HG02759 (cell line): ENCODE measurements around the gene SERGEF.
"Not testable (repeated sequence)": the region's sequence is repeated elsewhere in the genome, so short reads cannot be mapped to it uniquely, and the experiment has no call there.

Experiments
- ATAC-seq: cut with Tn5 transposase; IDR thresholded peaks from one replicate; pipeline ENCODE4 v1.9.1; 2021; ENCODE audit warnings: mild to moderate bottlenecking, moderate library complexity; ENCODE audit not compliant: unreplicated experiment

SERGEF gene

DNA sequence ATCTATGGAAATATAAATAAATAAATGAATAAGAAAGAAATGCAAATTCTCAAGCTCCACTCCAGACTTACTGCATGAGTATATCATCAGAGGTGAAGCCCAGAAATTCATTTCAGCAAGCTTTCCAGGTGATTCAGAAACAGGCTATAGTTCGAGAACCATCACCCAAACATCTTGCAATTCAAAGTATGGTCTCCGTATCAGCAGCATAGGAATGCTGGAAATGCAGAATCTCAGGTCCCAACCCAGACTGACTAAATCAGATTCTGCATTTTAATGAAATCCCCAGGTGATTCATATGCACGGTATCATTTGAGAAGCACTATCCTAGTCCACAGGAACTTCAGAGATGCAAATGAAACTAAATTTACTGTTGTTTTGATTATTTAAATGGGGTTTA is 95.3 kb downstream of the SERGEF start:
- ATAC-seq, result no peak

DNA sequence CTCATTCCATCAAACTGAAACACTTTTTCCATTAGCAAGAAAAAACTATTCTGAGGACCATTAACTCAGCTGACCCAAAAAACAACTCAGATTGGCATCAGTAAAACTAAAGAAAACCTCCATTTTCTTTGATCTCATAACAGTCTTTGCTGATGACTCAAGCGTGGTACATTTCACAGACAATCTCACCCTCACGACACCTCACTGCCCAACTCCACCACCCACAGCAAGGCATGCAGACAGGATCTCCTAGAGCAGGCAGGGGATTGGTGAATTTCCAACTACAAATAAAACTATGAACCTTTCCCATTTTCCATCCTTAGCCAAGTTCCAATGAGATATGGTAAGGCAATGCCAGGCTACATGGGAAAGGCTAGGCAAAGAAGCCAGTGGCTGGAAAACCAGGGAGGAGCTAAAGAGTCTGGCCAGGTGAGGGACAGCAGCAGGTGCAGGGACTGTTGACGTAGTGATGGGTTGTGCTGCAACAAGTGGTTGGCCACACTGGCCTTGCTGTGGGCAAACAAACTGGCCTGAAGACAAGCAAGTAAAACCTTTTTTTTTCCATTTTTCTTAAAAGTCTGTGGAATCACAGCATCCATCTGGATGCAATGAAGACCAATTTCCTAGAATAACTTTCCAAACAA is 97.2 kb downstream of the SERGEF start:
- no peak for ATAC-seq

DNA sequence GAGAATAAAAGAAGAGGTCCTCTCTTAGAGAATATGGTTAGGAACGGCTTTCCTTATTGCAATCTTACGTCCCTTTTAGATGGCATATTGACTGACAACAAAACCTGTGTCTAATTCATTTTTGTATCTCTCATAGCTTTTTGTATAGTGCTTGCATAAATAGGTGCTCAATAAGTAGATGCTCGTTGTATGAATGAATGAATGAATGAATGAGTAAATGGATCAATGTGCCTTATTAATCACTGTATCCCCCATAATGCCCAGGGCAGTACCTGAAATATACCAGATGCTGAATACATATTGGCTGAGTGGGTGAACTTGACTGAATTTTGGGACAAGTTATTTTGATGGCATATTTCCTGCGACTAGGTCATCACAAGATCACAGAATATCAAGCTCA is 97.9 kb downstream of the SERGEF start:
- no peak for ATAC-seq

DNA sequence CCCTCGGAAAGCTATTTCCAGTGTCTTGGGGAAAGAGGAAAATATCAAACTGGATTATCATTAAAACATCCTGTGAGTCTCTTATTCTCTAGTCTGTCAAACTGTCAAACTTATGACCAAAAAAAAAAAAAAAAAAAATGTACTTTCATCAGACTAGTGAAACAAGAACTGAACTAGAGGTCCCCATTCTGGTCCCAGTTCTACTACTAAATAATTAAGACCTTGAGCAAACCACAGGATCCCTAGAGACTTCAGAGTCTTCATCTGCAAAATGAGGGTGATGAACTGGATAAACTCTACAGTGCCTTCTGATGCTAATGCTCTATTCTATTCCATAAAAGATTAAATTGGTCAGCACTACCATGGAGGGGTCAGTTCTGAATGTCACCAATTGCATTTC is 105.8 kb downstream of the SERGEF start:
- ATAC-seq, result no peak

DNA sequence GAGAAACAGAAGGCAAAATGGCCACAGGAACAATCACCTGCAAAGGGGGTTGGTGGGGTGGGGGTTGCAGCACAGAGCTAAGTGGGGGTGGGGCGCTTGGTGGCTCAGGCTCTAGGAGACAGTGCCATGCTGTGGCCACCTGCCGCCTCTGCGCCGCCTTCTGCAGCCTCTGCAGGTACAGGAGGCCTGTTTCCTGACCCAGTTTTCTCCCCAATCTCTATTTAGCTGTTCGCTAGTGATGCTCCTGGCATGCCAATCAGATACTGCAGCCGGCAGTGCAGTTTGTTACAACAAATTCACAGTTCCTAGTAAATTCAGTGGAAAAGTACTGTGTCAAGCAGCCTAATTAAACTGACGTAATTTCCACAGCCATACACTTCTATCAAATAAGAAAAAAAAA is 106.4 kb downstream of the SERGEF start:
- no peak for ATAC-seq

DNA sequence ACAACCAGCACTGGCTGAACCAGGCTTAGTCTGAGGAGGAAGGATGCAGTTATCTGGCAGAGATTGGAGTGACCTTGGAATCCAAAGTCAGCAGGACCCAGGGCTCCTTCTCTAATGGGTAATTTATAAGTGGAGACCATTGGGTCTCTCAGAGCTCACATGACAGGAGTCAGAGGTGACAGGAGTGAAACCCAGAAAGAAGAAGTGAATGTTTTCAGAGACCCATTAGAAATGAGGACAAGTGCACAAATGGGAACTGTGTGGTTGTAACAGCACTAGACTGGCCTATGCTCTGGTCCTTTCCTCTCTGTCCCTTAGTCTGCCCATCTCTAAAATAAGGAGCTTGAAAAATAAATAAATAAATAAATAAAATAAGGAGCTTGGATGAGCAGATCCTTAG is 107.4 kb downstream of the SERGEF start:
- ATAC-seq, result peak; percentile 96

DNA sequence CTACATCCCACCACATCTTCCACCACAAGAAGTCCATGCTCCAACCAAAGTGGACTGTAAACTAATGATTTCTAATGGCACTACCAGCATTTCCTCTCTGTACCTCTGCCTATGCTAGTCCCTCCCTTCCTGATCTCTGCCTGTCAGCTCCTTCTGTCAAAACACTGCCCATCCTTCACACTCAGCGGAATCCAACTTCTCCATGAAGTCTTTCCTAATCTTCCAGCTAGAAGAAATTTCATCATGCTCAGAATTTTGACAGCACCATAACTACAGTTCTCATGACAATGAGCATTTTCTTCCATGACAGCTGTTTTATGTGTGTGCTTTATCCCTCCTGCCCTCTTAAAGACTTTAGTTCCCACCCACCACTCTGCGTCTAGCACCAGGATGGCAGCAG is 111.4 kb downstream of the SERGEF start:
- ATAC-seq, result no peak

DNA sequence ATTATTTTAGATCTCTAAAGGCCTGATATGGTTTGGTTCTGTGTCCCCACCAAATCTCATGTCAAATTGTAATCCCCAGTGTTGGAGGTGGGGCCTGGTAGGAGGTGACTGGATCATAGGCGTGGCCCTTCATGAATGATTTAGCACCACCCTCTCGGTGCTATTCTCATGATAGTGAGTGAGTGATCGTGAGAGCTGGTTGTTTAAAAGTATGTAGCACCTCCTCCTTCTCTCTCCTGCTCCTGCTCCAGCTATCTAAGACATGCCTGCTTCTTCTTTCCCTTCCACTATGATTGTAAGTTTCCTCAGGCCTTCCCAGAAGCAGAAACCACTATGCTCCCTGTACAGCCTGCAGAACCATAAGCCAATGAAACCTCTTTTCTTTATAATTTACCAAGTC is 114.1 kb downstream of the SERGEF start:
- no peak for ATAC-seq

DNA sequence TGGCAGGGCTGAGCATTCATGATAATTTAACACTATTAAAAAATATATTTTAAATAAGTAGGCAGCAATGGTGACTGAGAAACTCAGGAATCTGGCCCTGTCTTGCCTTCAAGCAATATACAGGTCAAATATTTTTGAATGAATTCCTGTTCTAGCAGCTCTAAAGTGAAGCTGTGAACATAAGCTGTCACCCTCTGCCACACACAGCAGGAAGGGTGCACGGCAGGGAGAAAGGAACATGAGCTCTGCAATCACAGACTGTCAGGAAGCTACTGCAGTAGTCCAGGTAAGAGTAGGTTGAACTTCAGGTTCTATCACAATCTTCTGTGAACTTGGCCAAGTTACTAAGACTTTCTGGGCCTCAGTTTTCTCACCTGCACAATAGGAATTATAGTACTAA is 114.8 kb downstream of the SERGEF start:
- no peak for ATAC-seq

DNA sequence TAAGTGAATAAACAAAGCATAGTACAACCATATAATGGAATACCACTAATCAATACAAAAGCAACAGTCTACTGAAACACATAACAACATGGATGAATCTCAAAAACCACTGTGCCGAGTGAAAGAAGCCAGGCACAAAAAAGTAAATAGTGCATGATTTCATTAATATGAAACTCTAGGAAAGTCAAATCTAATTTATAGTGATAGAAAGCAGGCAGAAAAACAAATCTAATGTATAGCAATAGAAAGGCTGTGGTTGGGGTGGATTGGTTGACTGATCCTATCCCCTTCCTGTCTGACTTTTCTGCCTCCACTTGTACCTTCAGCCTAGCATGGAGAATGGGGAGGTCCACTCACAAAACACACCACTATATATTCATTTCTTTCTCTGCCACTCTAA is 115.4 kb downstream of the SERGEF start:
- ATAC-seq, result no peak

DNA sequence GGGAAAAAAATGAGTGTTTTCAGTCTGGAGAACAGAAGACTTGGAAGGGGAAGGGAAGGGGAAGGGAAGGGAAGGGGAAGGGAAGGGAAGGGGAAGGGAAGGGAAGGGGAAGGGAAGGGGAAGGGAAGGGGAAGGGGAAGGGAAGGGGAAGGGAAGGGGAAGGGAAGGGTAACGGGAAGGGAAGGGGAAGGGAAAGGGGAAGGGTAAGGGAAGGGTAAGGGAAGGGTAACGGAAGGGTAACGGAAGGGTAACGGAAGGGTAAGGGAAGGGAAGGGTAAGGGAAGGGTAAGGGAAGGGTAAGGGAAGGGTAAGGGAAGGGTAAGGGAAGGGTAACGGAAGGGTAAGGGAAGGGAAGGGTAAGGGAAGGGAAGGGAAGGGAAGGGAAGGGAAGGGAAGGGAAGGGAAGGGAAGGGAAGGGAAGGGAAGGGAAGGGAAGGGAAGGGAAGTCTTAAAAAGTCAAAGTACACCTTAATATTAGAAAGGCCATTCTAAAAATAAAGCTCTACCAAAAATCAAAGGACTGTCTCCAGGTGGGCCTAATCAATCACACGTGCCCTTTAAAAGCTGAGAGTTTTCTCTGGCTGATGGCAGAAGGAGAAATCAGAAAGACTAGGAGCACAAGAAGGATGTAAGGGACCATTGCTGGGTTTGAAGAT is 116.2 kb downstream of the SERGEF start:
- ATAC-seq, result not testable (repeated sequence)

DNA sequence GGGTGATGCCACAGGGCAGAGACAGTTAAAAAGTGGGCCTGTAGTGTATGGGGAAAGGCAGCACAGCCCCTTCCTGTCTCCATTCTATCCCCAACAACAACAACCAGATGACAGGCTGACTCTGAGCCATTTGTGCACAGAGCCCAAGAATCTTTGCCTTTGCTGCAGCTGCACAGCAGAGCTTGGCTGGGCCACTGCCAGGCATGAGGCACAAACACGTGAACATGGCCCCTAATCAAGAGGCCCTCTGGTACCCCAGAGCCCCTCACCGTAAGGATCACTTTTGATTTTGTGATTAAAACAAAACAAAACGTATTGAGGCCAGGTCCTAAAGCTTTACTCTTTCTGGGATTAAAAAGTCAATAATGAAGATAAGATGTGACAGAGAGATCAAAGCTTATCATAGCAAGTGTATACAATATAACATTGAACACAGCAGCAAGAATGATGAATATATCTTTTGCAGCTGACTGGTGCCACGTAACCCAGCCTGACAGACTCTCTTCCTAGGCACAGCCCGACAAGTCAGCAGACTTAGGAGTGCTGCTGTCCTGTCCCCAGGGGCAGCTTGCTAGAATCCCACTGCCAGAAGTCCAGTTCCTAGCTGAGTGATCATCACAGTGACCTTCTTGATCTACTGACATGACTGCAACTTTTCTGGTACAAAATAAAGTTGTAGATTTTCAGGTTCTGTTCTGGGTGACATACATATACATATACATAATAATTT is 117.8 kb downstream of the SERGEF start:
- ATAC-seq, result no peak

DNA sequence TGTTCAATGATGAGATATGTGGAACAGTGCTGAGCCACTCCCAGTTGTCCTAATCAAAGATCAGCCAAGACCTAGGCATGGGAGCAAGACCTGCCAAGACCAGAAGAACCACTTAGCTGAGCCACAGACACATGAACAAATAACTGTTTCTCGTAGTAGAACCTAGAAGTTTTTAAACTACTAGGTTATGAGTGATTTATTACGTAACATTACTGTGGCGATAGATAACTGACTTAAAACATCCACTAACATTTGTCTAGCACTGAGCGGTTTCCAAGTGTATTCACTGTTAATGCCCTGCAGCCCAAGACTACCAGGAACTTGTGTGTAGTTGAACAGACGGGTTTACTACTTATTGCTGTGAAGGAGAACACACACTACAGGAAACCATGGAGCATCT is 120.4 kb downstream of the SERGEF start:
- ATAC-seq, result no peak

DNA sequence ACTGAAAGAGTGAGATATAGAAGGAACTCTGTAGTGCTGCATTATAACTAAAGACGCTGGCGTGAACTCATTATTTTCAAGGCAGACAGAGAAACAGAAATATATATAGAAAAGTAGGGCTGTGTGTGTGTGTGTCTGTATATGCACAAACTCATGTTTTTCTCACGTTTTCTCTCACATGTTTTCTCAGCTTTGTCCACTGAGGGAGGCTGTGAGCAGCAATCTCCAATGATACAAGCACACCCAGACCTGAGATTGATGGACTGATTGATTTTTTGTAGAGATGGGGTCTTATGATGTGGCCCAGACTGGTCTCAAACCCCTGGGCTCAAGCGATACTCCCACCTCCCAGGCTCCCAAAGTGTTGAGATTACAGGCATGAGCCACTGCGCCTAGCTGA is 122.5 kb downstream of the SERGEF start:
- no peak for ATAC-seq

DNA sequence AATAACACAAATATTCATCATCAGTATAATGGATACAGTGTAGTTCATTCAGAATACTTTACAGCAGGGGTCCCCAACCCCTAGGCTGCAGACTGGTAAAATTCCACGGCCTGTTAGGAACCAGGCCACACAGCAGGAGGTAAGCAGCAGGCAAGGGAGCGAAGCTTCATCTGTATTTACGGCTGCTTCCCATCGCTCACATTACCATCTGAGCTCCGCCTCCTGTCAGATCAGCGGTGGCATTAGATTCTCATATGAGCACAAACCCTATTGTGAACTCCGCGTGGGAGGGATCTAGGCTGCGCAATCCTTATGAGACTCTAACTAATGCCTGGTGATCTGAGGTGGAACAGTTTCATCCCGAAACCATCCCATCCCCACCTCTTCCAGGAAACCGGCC is 125.1 kb downstream of the SERGEF start:
- no peak for ATAC-seq

DNA sequence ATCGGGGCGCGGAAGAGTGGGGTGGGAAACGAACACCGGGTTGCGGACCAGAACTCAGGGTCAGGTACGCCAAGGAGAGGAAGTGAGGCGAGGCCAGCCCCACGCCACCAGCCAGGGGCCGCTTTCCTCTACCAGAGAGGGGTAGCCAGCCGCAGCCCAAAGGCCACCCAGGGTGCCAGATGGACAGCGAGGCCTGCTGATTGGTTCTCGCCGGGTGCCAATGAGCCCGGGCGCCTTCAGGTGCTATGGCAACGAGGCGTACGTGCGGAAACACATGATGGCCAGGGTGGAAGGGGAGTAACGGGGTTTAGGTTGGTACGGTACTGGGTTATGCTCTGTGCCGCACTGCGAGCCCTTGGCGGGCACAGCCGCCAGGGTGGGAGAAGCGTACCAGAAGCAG is 128.9 kb downstream of the SERGEF start:
- ATAC-seq, result no peak

DNA sequence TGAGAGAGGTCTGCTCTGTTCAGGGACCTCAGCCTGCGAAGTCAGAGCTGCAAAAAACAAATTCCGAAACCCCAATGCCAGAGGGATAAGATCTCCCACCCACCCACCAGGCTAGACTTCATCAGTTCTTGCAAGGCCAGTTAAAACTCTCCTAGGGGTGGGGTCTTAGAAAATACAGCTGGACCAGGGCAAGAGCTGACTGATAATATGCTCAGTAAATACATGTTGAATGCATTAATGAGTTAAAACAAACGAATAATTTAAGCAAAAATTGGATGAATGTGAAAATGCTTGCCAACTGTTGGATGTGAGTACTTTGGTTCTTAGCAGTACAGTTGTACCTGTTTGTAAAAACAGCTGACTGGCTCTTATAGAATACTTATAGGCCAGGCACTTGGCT is 129.8 kb downstream of the SERGEF start:
- no peak for ATAC-seq

DNA sequence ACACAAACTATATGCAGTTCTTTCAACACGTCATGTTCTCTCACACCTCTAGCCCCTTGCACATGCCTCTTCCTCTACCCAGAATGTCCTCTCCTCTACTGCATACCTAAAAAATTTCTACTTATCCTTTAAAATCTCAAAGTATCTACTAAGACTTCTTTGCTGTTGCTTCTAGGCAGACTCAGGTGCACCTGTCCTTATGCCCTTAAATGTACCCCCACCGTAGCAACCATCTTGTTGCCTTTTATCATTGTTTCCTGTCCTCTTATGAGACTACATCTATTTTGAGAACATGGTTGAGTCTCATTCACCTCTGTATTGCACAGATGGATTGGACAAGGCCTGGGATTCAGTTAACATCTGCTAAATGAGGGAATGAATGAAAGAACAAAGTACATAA is 134.1 kb downstream of the SERGEF start:
- ATAC-seq, result no peak

DNA sequence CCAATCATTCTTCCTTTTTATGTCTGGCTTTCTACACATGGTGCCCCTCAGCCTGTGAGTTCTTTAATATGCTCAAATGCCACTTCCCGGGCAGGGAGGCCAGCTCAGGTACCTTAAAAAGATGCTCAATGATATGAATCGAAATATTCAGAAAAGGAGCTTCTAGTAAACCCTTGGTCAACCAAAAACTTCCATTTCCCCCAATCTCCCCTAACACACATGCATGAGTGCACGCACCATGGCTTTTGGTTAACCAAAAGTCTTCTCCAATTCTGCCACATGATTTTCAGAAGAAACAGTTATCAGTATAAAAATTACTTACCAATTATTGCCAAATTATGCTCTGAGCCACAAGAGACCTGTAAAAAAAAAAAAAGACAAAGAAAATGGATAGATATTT is 135.0 kb downstream of the SERGEF start:
- ATAC-seq, result no peak

DNA sequence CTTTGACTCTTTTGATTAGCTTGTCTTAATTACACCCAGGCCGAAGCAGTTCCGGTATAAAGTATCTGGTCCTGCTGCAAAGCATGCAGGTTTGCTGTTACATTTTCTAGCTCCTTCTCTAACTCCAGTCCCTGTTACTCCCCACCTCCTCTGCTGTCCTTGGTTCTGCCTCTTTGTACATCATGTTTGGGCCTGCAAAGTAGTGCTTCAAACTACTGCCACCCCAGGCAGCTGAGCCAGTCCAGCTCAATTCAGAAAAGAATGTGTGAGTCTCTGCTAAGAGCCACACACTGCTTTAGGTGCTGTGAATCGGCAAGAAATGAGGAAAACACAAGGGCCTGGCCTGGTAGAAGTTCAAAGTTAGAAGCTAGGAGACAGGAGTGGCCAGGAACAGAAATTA is 136.0 kb downstream of the SERGEF start:
- no peak for ATAC-seq

DNA sequence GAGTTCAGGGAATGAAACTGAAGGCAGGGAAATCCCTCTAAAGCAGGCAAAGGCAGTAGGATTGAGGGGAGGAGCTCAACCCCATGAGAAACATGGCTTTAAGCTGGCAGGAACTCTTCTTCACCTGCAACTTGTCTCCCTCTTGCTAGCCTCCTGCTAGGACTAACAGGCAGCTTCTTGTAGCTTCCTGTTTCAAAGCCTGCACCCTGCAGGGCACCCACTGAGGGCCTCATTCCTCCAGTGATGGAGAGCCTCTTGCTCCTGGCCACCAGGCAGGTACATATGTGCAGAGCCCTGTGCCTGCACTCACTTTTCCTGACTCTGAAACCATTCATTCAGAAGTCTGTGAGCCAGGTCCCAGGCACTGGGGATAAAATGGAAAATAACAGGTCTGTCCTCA is 137.0 kb downstream of the SERGEF start:
- no peak for ATAC-seq

DNA sequence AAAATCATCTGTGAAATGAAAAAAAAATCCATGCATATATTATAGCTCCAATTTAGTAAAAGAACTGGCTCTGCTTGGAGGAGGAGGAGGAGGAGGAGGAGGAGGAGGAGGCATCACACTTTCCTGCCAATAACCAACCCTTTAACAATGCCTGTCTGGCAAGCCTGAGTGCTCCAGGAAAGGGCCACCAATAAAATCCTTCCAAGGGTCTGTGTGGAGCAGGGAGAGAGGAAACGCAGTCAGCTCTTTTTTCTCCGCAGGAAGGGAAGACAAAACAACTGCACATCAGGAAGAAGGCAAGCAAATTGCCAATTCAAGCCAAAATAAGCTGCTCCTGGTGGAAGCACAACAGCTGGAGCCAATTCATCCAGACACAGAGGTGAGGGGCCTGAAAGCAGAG is 139.3 kb downstream of the SERGEF start:
- ATAC-seq, result no peak
